ENCODE data around the gene PDE4D.

The PDE4D gene

DNA sequence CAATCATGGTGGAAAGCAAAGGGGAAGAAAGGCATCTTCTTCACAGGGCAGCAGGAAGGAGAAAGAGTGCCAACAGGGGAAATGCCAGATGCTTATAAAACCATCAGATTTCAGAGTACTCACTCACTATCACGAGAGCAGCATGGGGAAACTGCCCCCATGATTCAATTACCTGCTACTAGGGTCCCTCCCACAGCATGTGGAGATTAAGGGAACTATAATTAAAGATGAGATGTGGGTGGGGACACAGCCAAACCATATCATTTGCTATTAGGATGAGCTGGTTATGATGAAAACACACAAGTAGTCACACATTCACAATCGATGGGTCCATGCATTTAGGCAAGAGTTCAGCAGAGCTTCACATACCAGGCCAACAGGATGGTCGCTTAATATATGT is 469.0 kb downstream of the PDE4D start:
- TF ChIP-seq CTCF (conservative IDR thresholded peaks at IDR 0.05; ENCODE audit: control insufficient read depth, insufficient read depth, low read depth, low read length) = no peak
- no peak overlapping the region for H3K4me3 ChIP-seq (ENCODE audit: control insufficient read depth, low read depth, low read length)
- no peak for DNase-seq (ENCODE audit: low read depth)

GRCh38 chr5:59423021-59423420 is 470.5 kb downstream of the PDE4D start:
- TF ChIP-seq CTCF (conservative IDR thresholded peaks at IDR 0.05; ENCODE audit: control insufficient read depth, insufficient read depth, low read depth, low read length) = no peak
- no peak overlapping the region for H3K4me3 ChIP-seq (ENCODE audit: control insufficient read depth, low read depth, low read length)
- DNase-seq (ENCODE audit: low read depth) = peak; percentile 53

DNA sequence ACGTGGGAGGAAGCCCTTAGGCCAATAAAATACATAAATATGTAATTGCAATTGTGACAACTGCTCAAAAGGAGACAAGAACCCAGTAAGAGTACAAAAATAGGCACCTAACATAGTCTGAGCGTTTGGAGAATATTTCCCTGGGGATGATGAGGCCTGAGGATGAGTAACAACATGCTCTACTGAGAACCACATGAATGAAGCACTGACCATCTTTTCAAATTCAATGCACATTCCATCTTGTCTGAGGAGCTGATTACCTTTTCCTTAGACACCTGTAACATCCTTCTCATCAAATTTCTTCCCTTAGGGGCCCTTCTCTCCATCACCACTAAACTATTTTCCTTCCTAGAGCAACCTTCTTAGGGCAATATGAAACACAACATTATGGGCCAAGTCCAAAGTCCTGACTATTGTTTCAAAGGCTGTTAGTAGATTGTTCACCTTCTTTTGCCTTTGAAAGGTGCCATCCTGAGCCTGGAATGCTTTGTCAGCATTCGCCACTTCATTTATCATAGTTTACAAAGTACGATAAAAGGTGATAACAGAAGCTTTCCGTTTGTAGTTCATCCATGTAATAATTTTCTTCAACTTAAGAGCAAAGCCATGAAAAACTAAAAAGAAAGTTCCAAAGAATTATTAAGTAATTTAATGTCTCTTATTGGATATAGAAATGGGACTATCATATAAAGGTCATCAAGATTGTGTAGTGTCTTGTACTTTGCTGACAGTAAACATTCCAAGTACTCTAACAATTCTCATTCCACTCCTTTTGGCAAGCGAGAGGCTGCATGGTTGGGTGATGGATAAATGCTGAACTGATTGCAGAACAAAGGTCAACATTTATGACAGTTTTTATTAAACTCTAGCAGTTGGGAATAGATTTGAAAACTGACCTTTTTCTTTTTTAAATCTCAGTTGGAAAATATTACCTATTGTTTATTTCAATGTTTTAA is 471.3 kb downstream of the PDE4D start:
- DNase-seq (ENCODE audit: low read depth) = no peak
- no peak overlapping the region for H3K4me3 ChIP-seq (ENCODE audit: control insufficient read depth, low read depth, low read length)
- no peak for TF ChIP-seq CTCF (conservative IDR thresholded peaks at IDR 0.05; ENCODE audit: control insufficient read depth, insufficient read depth, low read depth, low read length)

GRCh38 chr5:59420596-59420995 is 472.9 kb downstream of the PDE4D start:
- TF ChIP-seq CTCF (conservative IDR thresholded peaks at IDR 0.05; ENCODE audit: control insufficient read depth, insufficient read depth, low read depth, low read length) = no peak
- H3K4me3 ChIP-seq (ENCODE audit: control insufficient read depth, low read depth, low read length) = no peak overlapping the region
- no peak for DNase-seq (ENCODE audit: low read depth)

DNA sequence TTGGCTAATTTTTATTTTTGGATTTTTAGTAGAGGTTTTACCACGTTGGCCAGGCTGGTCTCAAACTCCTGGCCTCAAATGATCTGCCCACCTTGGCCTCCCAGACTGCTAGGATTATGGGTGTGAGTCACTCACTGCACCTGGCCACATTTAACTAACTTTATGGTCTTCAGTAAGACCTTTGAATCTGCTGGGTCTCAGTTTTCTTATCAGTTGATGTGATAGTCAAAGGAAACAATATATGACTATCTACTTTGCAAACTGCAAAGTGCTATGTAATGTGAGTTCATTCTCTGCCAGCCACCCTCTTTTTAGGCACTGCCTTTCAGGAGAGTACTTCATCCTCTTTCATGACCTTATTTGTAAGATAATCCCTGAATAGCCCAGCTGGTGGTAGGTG is 474.7 kb downstream of the PDE4D start:
- TF ChIP-seq CTCF (conservative IDR thresholded peaks at IDR 0.05; ENCODE audit: control insufficient read depth, insufficient read depth, low read depth, low read length) = no peak
- no peak overlapping the region for H3K4me3 ChIP-seq (ENCODE audit: control insufficient read depth, low read depth, low read length)
- no peak for DNase-seq (ENCODE audit: low read depth)

GRCh38 chr5:59416451-59416850 is 477.1 kb downstream of the PDE4D start:
- no peak for TF ChIP-seq CTCF (conservative IDR thresholded peaks at IDR 0.05; ENCODE audit: control insufficient read depth, insufficient read depth, low read depth, low read length)
- DNase-seq (ENCODE audit: low read depth) = peak; percentile 63
- no peak overlapping the region for H3K4me3 ChIP-seq (ENCODE audit: control insufficient read depth, low read depth, low read length)
